ENCODE measurements around the gene ZMYND10.

Gene ZMYND10

DNA sequence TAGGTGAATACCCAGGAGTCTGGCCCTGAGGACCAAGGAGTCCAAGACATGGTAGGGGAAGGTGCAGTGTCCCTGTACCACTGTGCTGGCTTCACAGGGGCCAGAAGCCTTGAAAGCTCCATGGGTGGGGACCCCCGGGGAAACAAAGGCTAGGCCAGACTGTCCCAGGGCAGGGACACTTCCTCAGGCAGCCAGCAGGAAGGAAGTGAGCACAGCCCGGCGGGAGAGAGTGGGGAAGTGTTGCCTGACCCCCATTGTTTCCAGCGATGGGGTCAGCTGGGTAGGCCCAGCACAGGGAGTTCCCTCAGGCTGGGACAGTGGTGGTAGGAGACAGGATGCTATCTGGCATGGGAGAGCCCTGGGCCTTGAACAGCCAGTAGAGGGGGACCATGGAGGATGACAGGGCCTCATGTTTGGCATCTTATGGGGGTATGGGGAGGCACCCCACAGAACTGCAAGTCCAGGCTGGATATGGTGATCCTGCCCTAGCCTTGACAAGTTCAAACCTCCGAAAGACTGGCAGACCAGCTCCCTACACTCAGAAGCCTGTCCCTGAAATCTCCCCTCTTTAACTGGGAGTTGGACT lies 21.8 kb downstream of the ZMYND10 start:
- Histone ChIP-seq H2BK5ac (ENCODE audit: low read depth, low read length, poor library complexity, severe bottlenecking) (no peak overlapping the region), H3K27me3 (ENCODE audit: control insufficient read depth in 1 of 2, insufficient read depth in 1 of 2, low read length in 2 of 2) (no peaks in the 10 kb centered on the region), H4K91ac (ENCODE audit: low read length) (peak overlapping the region; percentile 21), H3K4me1 (ENCODE audit: control insufficient read depth, insufficient read depth, low read depth, low read length) (peaks cover 41% of the 10 kb centered on the region), H3K4ac (ENCODE audit: low read depth in 1 of 2, low read length in 2 of 2) (no peak overlapping the region), H3K9ac (ENCODE audit: low read length) (no peak overlapping the region), H4K8ac (ENCODE audit: low read length) (no peak overlapping the region), H2BK15ac (ENCODE audit: low read depth, poor library complexity, severe bottlenecking) (peak overlapping the region; percentile 17), H3K4me2 (ENCODE audit: low read length, poor library complexity, severe bottlenecking) (no peak overlapping the region), H3K4me3 (ENCODE audit: insufficient read depth in 1 of 2, low read depth in 1 of 2, low read length in 2 of 2) (no peak overlapping the region), H2AK5ac (ENCODE audit: low read length, severe bottlenecking) (no peak overlapping the region), H3K9me3 (ENCODE audit: control insufficient read depth, low read length) (no peaks in the 10 kb centered on the region), H3K27ac (ENCODE audit: low read length, poor library complexity, severe bottlenecking) (no peak overlapping the region), H2AFZ (ENCODE audit: low read depth, low read length) (no peak overlapping the region), H3K14ac (ENCODE audit: low read length in 2 of 2) (no peak overlapping the region), H3K23ac (ENCODE audit: low read length in 2 of 2) (no peak overlapping the region), H3K36me3 (ENCODE audit: control insufficient read depth in 1 of 2, insufficient read depth in 2 of 2, low read depth in 1 of 2, low read length in 2 of 2) (peaks cover 31 to 42% of the 10 kb centered on the region in 2 experiments), H3K18ac (ENCODE audit: low read depth in 1 of 2, low read length in 2 of 2) (no peak overlapping the region), H2BK12ac (ENCODE audit: low read length in 2 of 2) (peak overlapping the region in 1 of 2 experiments; percentile 7), H2BK120ac (ENCODE audit: low read depth, low read length) (no peak overlapping the region), H3K79me1 (replicated peaks; ENCODE audit: low read length, poor library complexity, severe bottlenecking) (peaks cover 27% of the 10 kb centered on the region)
- DNase-seq = no peak
- 92% methylated on average over 5 of the region's 5 CpGs for WGBS

DNA sequence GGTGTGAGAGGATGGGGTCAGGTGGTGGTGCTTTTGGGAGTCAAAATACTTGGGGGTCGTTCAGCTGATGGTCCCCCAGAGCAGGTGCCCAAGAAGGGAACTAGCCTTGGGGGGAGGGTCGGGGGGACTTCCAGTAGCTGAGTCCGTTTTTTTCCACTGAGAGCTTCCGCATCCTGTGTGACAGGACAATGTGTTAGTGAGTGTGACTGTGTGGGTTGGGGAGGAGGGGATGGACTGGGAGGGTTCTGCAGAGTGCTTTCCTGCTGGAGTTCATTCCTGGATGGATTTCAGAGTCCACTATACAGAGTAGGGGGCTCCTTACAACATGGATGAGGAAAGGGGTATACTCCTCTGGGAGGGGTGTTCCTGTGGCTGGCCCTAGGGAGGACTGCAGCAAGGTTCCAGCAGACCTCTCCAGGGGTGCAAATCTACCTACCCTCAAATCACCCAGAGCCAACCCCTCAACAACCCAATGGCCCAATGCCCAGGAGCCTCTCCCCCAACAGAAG lies 22.4 kb downstream of the ZMYND10 start:
- no peak for DNase-seq
- Histone ChIP-seq H2AFZ (ENCODE audit: low read depth, low read length) (no peak overlapping the region), H4K8ac (ENCODE audit: low read length) (peak overlapping the region; percentile 77), H3K9ac (ENCODE audit: low read length) (peak overlapping the region; percentile 99), H3K79me1 (replicated peaks; ENCODE audit: low read length, poor library complexity, severe bottlenecking) (peaks cover 33% of the 10 kb centered on the region), H3K4me1 (ENCODE audit: control insufficient read depth, insufficient read depth, low read depth, low read length) (peaks cover 44% of the 10 kb centered on the region), H3K18ac (ENCODE audit: low read depth in 1 of 2, low read length in 2 of 2) (no peak overlapping the region), H2BK15ac (ENCODE audit: low read depth, poor library complexity, severe bottlenecking) (no peak overlapping the region), H2BK5ac (ENCODE audit: low read depth, low read length, poor library complexity, severe bottlenecking) (no peak overlapping the region), H3K27ac (ENCODE audit: low read length, poor library complexity, severe bottlenecking) (no peak overlapping the region), H3K14ac (ENCODE audit: low read length in 2 of 2) (no peak overlapping the region), H3K4me2 (ENCODE audit: low read length, poor library complexity, severe bottlenecking) (no peak overlapping the region), H3K9me3 (ENCODE audit: control insufficient read depth, low read length) (no peaks in the 10 kb centered on the region), H2BK12ac (ENCODE audit: low read length in 2 of 2) (peak overlapping the region in 1 of 2 experiments; percentile 7), H3K4ac (ENCODE audit: low read depth in 1 of 2, low read length in 2 of 2) (peak overlapping the region in 1 of 2 experiments; percentile 69), H4K91ac (ENCODE audit: low read length) (no peak overlapping the region), H3K36me3 (ENCODE audit: control insufficient read depth in 1 of 2, insufficient read depth in 2 of 2, low read depth in 1 of 2, low read length in 2 of 2) (peaks cover 37 to 45% of the 10 kb centered on the region in 2 experiments), H2AK5ac (ENCODE audit: low read length, severe bottlenecking) (no peak overlapping the region), H2BK120ac (ENCODE audit: low read depth, low read length) (no peak overlapping the region), H3K4me3 (ENCODE audit: insufficient read depth in 1 of 2, low read depth in 1 of 2, low read length in 2 of 2) (no peak overlapping the region), H3K23ac (ENCODE audit: low read length in 2 of 2) (no peak overlapping the region), H3K27me3 (ENCODE audit: control insufficient read depth in 1 of 2, insufficient read depth in 1 of 2, low read length in 2 of 2) (no peaks in the 10 kb centered on the region)
- 42% methylated on average over 4 of the region's 4 CpGs for WGBS

DNA sequence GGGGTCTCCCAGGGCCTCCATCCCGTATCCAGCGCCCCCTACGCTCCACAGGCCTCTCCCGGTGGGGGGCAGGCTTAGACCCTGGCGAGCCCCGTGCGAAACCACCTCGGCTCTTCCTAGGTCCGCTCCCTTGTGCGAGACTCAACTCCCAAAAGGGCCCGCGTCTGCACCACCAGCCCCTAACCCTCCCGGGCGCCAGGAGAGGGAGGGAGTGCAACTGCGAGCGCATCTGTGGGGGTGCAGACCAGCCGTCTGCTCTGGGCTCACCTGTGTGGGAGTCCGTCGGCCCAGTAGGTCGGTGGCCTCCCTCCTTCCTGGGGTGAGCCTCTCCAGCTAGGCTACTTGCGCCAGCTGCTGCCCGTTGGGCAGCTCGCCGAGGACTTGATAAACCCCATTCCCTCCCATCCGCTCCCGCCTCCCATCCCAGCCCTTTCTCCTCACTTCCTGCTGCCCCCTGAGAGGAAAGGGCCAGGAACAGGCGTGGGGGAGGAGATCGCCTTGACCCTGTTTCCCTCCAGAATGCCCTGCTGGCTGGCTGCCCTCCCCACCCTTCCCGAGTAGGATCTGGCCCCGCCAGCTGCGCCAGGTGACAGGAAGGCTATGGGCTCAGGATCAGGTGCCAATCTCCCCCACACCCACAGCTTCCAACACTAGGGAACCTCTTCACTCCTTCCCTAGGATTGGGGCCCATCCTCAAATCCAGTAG lies 23.0 kb downstream of the ZMYND10 start, which contains the start of gene HYAL2:
Gene HYAL2, minus strand, starts transcription at position 360 of the 706 bp plus-strand sequence. CDS start 2,256 bp downstream, outside the sequence.
- Histone ChIP-seq H2BK120ac (ENCODE audit: low read depth, low read length) (peak within 1 kb of the TSS; percentile 100), H3K79me1 (replicated peaks; ENCODE audit: low read length, poor library complexity, severe bottlenecking) (peaks cover 36% of the 10 kb centered on the region), H4K8ac (ENCODE audit: low read length) (peak within 1 kb of the TSS; percentile 85), H3K27me3 (ENCODE audit: control insufficient read depth in 1 of 2, insufficient read depth in 1 of 2, low read length in 2 of 2) (no peaks in the 10 kb centered on the region), H3K4me1 (ENCODE audit: control insufficient read depth, insufficient read depth, low read depth, low read length) (peaks cover 49% of the 10 kb centered on the region), H2AFZ (ENCODE audit: low read depth, low read length) (peak within 1 kb of the TSS; percentile 87), H2AK5ac (ENCODE audit: low read length, severe bottlenecking) (peak within 1 kb of the TSS; percentile 50), H4K91ac (ENCODE audit: low read length) (peak within 1 kb of the TSS; percentile 83), H3K4me2 (ENCODE audit: low read length, poor library complexity, severe bottlenecking) (peak within 1 kb of the TSS; percentile 77), H3K14ac (ENCODE audit: low read length in 2 of 2) (no peak within 1 kb of the TSS), H3K36me3 (ENCODE audit: control insufficient read depth in 1 of 2, insufficient read depth in 2 of 2, low read depth in 1 of 2, low read length in 2 of 2) (peaks cover 41 to 50% of the 10 kb centered on the region in 2 experiments), H2BK12ac (ENCODE audit: low read length in 2 of 2) (peak within 1 kb of the TSS in 1 of 2 experiments; percentile 86), H2BK5ac (ENCODE audit: low read depth, low read length, poor library complexity, severe bottlenecking) (peak within 1 kb of the TSS; percentile 98), H3K27ac (ENCODE audit: low read length, poor library complexity, severe bottlenecking) (peak within 1 kb of the TSS; percentile 93), H3K9me3 (ENCODE audit: control insufficient read depth, low read length) (no peaks in the 10 kb centered on the region), H3K18ac (ENCODE audit: low read depth in 1 of 2, low read length in 2 of 2) (peak within 1 kb of the TSS; percentile 96 to 99), H2BK15ac (ENCODE audit: low read depth, poor library complexity, severe bottlenecking) (peak within 1 kb of the TSS; percentile 18), H3K9ac (ENCODE audit: low read length) (peak within 1 kb of the TSS; percentile 99), H3K23ac (ENCODE audit: low read length in 2 of 2) (no peak within 1 kb of the TSS), H3K4me3 (ENCODE audit: insufficient read depth in 1 of 2, low read depth in 1 of 2, low read length in 2 of 2) (peak within 1 kb of the TSS; percentile 78 to 88), H3K4ac (ENCODE audit: low read depth in 1 of 2, low read length in 2 of 2) (peak within 1 kb of the TSS; percentile 69 to 75)
- 27% methylated on average over 29 of the region's 31 CpGs for WGBS
- no peak for DNase-seq

DNA sequence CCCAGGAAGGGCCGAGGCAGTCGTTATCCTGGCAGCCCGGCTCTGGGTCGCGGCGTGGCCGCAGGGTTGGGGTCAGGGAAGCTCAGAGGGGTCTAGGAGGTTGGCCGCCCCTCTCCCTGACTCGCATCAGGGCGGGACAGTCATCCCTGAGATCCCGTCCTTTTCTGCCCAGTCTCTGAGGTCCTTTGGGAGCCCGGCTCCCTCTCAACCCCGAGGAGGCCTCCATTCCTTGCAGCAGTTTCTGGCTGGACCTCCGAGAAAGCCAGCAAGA lies 23.5 kb downstream of the ZMYND10 start:
- Histone ChIP-seq H3K27ac (ENCODE audit: low read length, poor library complexity, severe bottlenecking) (no peak overlapping the region), H3K27me3 (ENCODE audit: control insufficient read depth in 1 of 2, insufficient read depth in 1 of 2, low read length in 2 of 2) (no peaks in the 10 kb centered on the region), H4K91ac (ENCODE audit: low read length) (peak overlapping the region; percentile 83), H2AK5ac (ENCODE audit: low read length, severe bottlenecking) (peak overlapping the region; percentile 50), H3K14ac (ENCODE audit: low read length in 2 of 2) (no peak overlapping the region), H3K4ac (ENCODE audit: low read depth in 1 of 2, low read length in 2 of 2) (peak overlapping the region; percentile 69 to 75), H3K4me2 (ENCODE audit: low read length, poor library complexity, severe bottlenecking) (peak overlapping the region; percentile 77), H2BK12ac (ENCODE audit: low read length in 2 of 2) (peak overlapping the region in 1 of 2 experiments; percentile 61), H2BK5ac (ENCODE audit: low read depth, low read length, poor library complexity, severe bottlenecking) (no peak overlapping the region), H3K18ac (ENCODE audit: low read depth in 1 of 2, low read length in 2 of 2) (peak overlapping the region; percentile 60 to 71), H4K8ac (ENCODE audit: low read length) (peak overlapping the region; percentile 77), H2BK15ac (ENCODE audit: low read depth, poor library complexity, severe bottlenecking) (no peak overlapping the region), H2BK120ac (ENCODE audit: low read depth, low read length) (peak overlapping the region; percentile 66), H3K9me3 (ENCODE audit: control insufficient read depth, low read length) (no peaks in the 10 kb centered on the region), H3K4me1 (ENCODE audit: control insufficient read depth, insufficient read depth, low read depth, low read length) (peaks cover 50% of the 10 kb centered on the region), H2AFZ (ENCODE audit: low read depth, low read length) (peak overlapping the region; percentile 87), H3K9ac (ENCODE audit: low read length) (peak overlapping the region; percentile 99), H3K36me3 (ENCODE audit: control insufficient read depth in 1 of 2, insufficient read depth in 2 of 2, low read depth in 1 of 2, low read length in 2 of 2) (peaks cover 46 to 55% of the 10 kb centered on the region in 2 experiments), H3K23ac (ENCODE audit: low read length in 2 of 2) (no peak overlapping the region), H3K4me3 (ENCODE audit: insufficient read depth in 1 of 2, low read depth in 1 of 2, low read length in 2 of 2) (peak overlapping the region; percentile 78 to 88), H3K79me1 (replicated peaks; ENCODE audit: low read length, poor library complexity, severe bottlenecking) (peaks cover 36% of the 10 kb centered on the region)
- 9% methylated on average over 14 of the region's 14 CpGs for WGBS
- DNase-seq = no peak

Data from mesenchymal stem cell (in vitro differentiated cells and primary cell).